Measurements from ENCODE around the gene ANXA4.
"Not testable (repeated sequence)": the region's sequence is repeated elsewhere in the genome, so short reads cannot be mapped to it uniquely, and the experiment has no call there.

Gene ANXA4

GRCh38 chr2:69762025-69762424 lies 20.1 kb downstream of the ANXA4 start:
- DNase-seq, result no peak

GRCh38 chr2:69762513-69763494 lies 20.9 kb downstream of the ANXA4 start:
- DNase-seq, result no peak

- not testable (repeated sequence) for DNase-seq
Observed at GRCh38 chr2:69763831-69764230, 21.9 kb downstream of the ANXA4 start.

GRCh38 chr2:69764286-69765095 lies 22.6 kb downstream of the ANXA4 start:
- DNase-seq, result no peak

GRCh38 chr2:69765096-69765380 lies 23.1 kb downstream of the ANXA4 start:
- DNase-seq, result no peak

- DNase-seq, result no peak
Observed at GRCh38 chr2:69766014-69766413, 24.1 kb downstream of the ANXA4 start.

- DNase-seq, result no peak
Observed at GRCh38 chr2:69767034-69767433, 25.1 kb downstream of the ANXA4 start.

GRCh38 chr2:69768235-69768634 lies 26.3 kb downstream of the ANXA4 start:
- no peak for DNase-seq

- DNase-seq, result no peak
Observed at GRCh38 chr2:69768789-69769188, 26.9 kb downstream of the ANXA4 start.

- no peak for DNase-seq
Observed at GRCh38 chr2:69769272-69769671, 27.3 kb downstream of the ANXA4 start.

- DNase-seq, result peak; percentile 47
Observed at GRCh38 chr2:69770193-69770702, 28.3 kb downstream of the ANXA4 start.

- no peak for DNase-seq
Observed at GRCh38 chr2:69770747-69771146, 28.8 kb downstream of the ANXA4 start.

GRCh38 chr2:69771461-69771860 lies 29.5 kb downstream of the ANXA4 start:
- no peak for DNase-seq

- no peak for DNase-seq
Observed at GRCh38 chr2:69773206-69773605, 31.3 kb downstream of the ANXA4 start.

- not testable (repeated sequence) for DNase-seq
Observed at GRCh38 chr2:69774258-69774983, 32.5 kb downstream of the ANXA4 start.

- no peak for DNase-seq
Observed at GRCh38 chr2:69774984-69775982, 33.3 kb downstream of the ANXA4 start.

GRCh38 chr2:69776886-69777785 lies 35.2 kb downstream of the ANXA4 start:
- DNase-seq, result no peak

- DNase-seq, result no peak
Observed at GRCh38 chr2:69777786-69778105, 35.8 kb downstream of the ANXA4 start.

GRCh38 chr2:69779258-69780001 lies 37.5 kb downstream of the ANXA4 start:
- no peak for DNase-seq

GRCh38 chr2:69780921-69781320 lies 39.0 kb downstream of the ANXA4 start:
- no peak for DNase-seq
